Measurements from ENCODE around the gene NF1.
"Not testable (repeated sequence)": the region's sequence is repeated elsewhere in the genome, so short reads cannot be mapped to it uniquely, and the experiment has no call there.

Gene NF1

DNA sequence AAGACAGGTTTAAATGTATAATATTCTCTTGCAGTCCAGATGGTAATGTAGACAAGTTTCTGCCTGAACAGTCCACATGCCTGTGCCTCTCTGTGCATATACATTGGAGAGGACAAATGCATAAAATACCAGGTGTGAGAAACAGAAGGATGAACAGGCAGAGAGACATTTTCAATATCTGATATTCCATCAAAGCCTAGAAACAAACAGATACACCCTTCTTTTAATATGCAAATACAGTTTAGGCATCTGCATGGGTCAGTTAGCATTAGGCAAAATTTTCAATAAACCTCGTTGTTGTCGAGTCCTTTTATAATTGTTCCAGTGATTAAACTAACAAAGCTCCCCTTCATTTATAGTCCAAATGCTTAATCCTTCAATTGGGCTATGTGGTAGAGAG lies 201.4 kb downstream of the NF1 start:
- no peak for DNase-seq (ENCODE audit: low spot score)

DNA sequence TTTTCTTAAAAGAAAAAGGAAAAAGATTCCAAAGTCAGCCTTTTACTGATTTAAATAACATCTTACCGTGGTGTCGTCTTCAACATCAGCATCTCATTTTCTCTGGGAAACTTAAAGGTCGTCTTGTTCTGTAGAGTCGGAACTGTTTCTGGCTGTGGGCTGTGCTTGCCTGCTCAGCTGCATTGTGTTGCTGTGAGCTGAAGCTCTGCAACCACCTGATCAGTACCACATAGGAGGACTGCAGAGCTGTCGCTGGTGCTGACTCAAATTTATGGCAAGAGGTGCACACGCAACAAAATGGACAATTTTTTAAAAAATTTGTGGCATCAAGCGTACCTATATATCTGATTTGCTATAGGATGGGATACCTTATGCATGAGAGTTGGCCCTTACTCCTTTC lies 202.3 kb downstream of the NF1 start, which contains the start of gene OMG:
OMG (minus strand) TSS at position 150 of the 400 bp plus-strand sequence. CDS start 908 bp downstream, outside the sequence.
- no peak for DNase-seq (ENCODE audit: low spot score)

DNA sequence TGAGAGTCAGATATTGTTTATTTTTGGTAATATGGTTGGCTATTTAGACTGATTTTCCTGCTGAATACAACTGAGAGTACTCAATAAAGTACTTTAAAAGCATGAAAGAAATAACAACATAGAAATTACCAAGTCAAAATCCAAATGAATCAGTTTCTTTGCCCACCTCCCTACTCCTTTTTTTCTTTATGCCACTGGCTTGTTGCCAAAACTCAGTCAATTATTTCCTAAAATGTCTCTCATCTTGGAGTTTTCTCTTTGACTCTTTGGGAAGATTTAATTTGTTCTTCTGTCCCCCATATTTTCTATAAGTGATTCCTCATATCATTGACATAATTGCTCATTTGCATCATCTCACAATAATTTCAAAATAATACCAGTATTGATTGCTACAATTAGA lies 204.8 kb downstream of the NF1 start:
- DNase-seq (ENCODE audit: low spot score) = no peak

DNA sequence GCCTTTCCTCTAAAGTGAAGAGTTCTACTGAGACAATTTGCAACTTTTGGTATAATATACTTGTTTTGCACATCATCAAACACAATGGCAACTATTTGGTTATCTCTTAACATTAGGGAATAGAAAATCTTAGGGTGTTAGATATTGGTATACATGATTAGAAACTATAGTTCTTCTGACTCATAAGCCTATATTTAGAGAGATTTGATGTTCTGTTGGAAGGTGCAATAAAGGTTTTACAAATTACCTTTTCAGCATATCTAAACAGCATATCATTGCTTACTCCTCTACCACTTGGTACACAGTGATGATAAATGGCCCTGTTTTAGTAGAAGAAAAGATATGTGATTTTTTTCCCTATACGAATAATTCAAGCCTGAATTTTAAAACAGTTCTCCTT lies 212.9 kb downstream of the NF1 start:
- no peak for DNase-seq (ENCODE audit: low spot score)

GRCh38 chr17:31308372-31309334 lies 213.9 kb downstream of the NF1 start:
- DNase-seq (ENCODE audit: low spot score) = no peak

GRCh38 chr17:31309556-31309955 lies 214.8 kb downstream of the NF1 start:
- no peak for DNase-seq (ENCODE audit: low spot score)

DNA sequence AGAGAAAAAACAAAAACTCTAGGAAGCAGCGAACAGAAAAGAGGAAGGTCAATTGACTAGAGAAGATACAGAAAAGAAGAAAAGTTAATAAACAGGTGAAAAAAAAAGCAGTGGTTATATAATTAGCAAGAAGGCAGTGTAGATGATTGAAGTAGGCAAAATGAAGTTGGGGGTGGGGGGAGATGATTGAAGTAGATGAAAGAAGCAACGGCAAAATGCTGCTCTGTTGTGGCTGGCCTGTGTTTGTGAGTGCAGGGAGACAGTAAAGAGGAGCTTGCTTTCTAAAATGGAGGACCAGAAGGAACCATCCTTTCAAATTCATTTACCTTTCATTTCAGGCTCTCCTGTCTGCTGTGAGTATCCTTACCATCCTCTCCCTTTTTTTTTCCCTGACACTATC lies 215.5 kb downstream of the NF1 start:
- no peak for DNase-seq (ENCODE audit: low spot score)

GRCh38 chr17:31310886-31311285 lies 216.1 kb downstream of the NF1 start:
- DNase-seq (ENCODE audit: low spot score) = no peak

GRCh38 chr17:31311526-31311925 lies 216.7 kb downstream of the NF1 start:
- DNase-seq (ENCODE audit: low spot score) = no peak

DNA sequence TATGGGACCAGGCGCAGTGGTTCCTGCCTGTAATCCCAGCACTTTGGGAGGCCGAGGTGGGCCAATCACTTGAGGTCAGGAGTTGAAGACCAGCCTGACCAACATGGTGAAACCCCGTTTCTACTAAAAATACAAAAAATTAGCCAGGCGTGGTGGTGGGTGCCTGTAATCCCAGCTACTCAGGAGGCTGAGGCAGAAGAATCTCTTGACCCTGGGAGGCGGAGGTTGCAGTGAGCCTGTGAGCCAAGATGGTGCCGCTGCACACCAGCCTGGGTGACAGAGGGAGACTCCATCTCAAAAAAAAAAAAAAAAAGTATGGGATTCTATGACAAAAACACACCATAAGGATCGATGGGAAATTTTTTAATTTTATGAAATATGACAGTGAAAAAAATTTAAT lies 217.4 kb downstream of the NF1 start:
- DNase-seq (ENCODE audit: low spot score) = not testable (repeated sequence)

- DNase-seq (ENCODE audit: low spot score) = peak; percentile 54
Measured at GRCh38 chr17:31313982-31314781, 219.4 kb downstream of the NF1 start, which contains the start of gene EVI2B. TSS of gene EVI2B (minus strand) at chr17:31314054. CDS start at chr17:31305609, 8,445 bp downstream.

GRCh38 chr17:31314782-31315100 lies 220.0 kb downstream of the NF1 start:
- no peak for DNase-seq (ENCODE audit: low spot score)

GRCh38 chr17:31318298-31318801 lies 223.6 kb downstream of the NF1 start:
- no peak for DNase-seq (ENCODE audit: low spot score)

GRCh38 chr17:31318851-31319661 lies 224.3 kb downstream of the NF1 start:
- DNase-seq (ENCODE audit: low spot score) = no peak

DNA sequence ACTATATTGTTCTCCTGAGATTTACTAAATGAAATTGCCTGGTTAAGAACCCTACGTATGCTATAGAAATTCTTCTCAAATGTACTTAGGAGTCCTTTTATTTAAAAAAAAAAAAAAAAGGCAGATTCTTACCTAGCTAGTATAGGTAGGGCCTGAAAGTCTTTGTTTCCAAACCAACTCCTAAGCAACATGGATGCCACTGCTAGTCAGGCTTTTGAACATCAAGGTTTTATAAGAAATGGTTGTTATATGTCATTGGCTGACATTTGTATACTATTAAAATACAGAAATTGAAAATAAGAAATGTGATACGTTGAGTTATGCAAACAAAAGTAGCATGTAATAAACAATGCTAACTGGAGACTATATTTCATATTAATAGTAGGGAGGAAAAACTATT lies 225.5 kb downstream of the NF1 start:
- DNase-seq (ENCODE audit: low spot score) = no peak

DNA sequence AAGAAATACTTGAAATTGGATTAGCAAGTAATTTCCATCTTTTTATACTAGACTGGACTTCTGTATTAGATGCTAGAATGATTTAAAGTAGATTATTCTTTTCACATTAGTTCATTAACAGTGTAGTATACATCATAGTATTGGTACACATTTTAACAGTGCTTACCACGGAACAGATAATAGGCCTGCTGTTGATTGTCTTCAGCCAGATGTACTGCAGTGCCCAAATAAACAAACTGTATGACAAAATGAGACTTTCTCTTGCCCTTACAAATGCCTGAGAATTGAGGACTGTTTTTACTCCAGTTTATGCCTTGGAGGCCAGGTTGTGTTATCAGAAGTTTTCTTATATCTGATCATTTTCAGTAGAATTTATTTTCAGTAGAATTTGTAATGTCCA lies 226.0 kb downstream of the NF1 start:
- DNase-seq (ENCODE audit: low spot score) = no peak

DNA sequence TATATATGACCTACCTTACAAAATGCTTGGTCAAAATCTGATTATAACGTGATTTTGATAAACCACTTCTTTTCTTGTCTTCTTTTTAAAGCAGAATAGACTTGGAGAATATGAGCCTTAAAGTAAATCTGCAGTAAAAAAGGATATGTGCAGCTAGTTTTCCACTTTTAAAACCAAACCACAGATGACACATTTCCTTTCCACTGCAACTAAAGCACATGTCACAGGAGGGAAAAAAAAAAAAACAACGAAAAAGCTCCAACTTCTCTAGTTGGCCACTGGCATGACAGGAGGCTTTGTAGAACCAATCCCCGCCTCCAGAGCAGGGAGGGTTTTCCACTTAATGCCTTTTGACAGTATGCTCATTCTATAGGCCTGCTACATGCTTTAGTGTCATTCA lies 226.7 kb downstream of the NF1 start, which contains the start of gene EVI2A:
EVI2A (minus strand) TSS at position 142 of the 400 bp plus-strand sequence. CDS start 2,609 bp downstream, outside the sequence.
- no peak for DNase-seq (ENCODE audit: low spot score)

- DNase-seq (ENCODE audit: low spot score) = no peak
Measured at GRCh38 chr17:31321966-31322365, 227.2 kb downstream of the NF1 start.

GRCh38 chr17:31323551-31323950 lies 228.8 kb downstream of the NF1 start:
- DNase-seq (ENCODE audit: low spot score) = no peak

GRCh38 chr17:31327534-31328159 lies 232.9 kb downstream of the NF1 start:
- DNase-seq (ENCODE audit: low spot score) = peak; percentile 16

DNA sequence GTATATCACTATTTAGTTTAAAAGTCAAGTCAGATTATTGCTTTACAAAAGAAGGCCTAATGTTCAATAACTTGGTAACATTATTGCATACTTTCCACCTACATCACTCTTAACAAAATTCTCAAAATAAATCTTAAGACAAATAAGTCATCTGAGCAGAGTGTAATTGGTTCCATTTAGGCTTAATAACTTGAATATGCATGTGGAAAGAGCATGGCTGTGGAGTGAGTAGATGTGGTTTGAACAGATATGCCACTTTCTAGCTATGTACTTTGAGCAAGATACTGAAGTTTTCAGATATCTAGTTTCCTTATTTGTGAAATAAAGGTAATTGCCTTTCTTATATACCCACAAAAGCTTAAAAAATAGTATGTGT lies 233.4 kb downstream of the NF1 start:
- no peak for DNase-seq (ENCODE audit: low spot score)

Measured in LoVo (cell line).